ENCODE measurements around the gene KIAA0513. TPM values are rescaled to one million over a fixed set of nuclear protein-coding genes. Genes with fewer than 3 reads are reported as not detected.

KIAA0513 gene
- total RNA-seq, 4 donors from 2014 or later = 14.8 to 43.4 (median 28.5) TPM

DNA sequence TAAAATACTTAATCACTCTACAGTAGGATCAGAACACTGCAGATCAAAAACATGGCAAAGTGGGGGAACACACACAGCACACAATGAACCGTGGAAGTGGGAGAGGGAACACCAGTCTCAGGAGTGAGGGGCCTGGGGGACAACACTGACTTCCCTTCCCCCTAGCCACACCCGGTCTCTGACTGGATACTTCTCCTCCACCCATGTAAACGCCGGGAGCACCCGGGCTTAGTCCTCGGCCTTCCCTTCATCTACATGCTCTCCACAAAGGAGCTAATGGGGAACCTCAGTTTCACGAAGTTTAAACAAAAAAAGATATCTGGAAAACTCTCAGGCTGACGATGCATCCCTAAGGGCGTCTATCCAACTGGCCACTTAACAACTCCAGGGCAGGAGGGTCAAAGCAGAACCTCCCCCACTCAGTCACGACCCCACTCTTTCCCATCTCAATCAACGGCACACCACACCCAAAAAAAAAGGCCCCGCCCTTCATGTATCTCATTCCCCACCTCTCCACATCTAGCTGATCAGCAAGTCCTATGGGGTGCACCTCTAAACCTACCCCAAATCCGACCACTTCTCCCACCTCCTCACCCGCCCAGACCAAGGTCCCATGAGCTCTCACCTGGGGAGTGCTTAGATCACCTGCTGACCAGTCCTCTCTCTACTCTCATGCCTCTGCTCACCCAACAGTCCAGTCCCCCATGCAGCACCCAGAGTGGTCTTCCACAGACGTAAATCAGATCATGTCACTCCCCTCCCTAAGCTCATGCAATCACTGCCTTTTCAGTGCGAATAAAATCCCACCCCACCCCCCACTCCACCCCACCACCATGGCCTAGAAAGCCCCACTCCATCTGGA, 23.6 kb upstream of the KIAA0513 start:
- no peak for ATAC-seq
- peaks cover 27 to 100% (median 86%) of the 10 kb centered on the region in 3 donors for H3K4me1 ChIP-seq

DNA sequence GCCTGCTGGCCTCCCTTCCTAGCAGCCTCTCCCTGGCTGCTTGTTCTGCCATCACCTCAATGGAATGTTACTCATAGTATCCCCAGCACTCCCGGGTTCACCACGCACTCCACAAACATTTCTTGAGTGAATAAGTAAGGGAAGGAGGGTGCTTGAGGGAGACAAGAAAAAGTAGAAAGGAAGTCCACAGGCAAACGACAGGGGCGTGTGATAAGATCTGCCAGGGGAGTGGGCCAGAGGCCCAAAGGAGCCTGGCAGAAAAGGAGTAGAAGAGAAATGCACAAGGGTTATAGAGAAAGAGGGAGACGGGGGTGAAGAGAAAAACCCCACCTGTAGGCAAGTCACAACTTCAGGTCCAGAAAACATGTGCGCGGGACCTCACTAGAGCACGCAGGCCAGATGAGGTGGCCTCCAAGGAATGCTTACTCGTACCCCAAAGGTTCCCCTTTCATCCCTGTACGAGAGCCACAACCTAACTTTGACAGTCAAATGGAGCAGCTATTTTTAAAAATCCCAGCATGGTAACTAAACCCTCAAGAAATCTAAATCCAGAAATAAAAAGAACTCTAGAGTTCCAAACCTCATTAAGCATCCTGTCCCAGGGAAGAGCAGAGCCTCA, 22.9 kb upstream of the KIAA0513 start:
- WGBS, 2 donors (ENCODE audit: low coverage in 1 of 2) = 30 to 55% methylated on average over 6 to 8 of the region's 10 CpGs
- TF ChIP-seq, protein P1, sequence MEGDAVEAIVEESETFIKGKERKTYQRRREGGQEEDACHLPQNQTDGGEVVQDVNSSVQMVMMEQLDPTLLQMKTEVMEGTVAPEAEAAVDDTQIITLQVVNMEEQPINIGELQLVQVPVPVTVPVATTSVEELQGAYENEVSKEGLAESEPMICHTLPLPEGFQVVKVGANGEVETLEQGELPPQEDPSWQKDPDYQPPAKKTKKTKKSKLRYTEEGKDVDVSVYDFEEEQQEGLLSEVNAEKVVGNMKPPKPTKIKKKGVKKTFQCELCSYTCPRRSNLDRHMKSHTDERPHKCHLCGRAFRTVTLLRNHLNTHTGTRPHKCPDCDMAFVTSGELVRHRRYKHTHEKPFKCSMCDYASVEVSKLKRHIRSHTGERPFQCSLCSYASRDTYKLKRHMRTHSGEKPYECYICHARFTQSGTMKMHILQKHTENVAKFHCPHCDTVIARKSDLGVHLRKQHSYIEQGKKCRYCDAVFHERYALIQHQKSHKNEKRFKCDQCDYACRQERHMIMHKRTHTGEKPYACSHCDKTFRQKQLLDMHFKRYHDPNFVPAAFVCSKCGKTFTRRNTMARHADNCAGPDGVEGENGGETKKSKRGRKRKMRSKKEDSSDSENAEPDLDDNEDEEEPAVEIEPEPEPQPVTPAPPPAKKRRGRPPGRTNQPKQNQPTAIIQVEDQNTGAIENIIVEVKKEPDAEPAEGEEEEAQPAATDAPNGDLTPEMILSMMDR (IDR thresholded peaks at IDR 0.05) = no peak
- peak; percentile 90 for TF ChIP-seq POLR2AphosphoS5 (IDR thresholded peaks at IDR 0.05)
- no peak for TF ChIP-seq EP300 (IDR thresholded peaks at IDR 0.05)
- peak overlapping the region; percentile 86 to 97 (median 88) for H3K27ac ChIP-seq
- H3K27me3 ChIP-seq = no peaks in the 10 kb centered on the region
- peaks cover 27 to 100% (median 85%) of the 10 kb centered on the region in 3 donors for H3K4me1 ChIP-seq
- H3K9me3 ChIP-seq = no peaks in the 10 kb centered on the region
- H3K4me3 ChIP-seq = peak overlapping the region in 1 of 2 donors; percentile 12
- ATAC-seq = peak; percentile 64
- H3K36me3 ChIP-seq = peaks cover 0 to 3% of the 10 kb centered on the region in 2 donors

More for the DNA sequence above, 23.6 kb upstream of the KIAA0513 start:
- Histone ChIP-seq H3K27ac (peak overlapping the region; percentile 86 to 97 (median 88)), H3K27me3 (no peaks in the 10 kb centered on the region), H3K9me3 (no peaks in the 10 kb centered on the region), H3K4me3 (no peak overlapping the region), H3K36me3 (peaks cover 0 to 3% of the 10 kb centered on the region in 2 donors)
- WGBS, 2 donors (ENCODE audit: low coverage in 1 of 2) = 48 to 61% methylated on average over 13 to 16 of the region's 16 CpGs
- TF ChIP-seq EP300 (IDR thresholded peaks at IDR 0.05) = no peak
- no peak for TF ChIP-seq POLR2AphosphoS5 (IDR thresholded peaks at IDR 0.05)
- TF ChIP-seq, protein P1 (IDR thresholded peaks at IDR 0.05) = no peak
- TF ChIP-seq POLR2A (IDR thresholded peaks at IDR 0.05) = no peak

DNA sequence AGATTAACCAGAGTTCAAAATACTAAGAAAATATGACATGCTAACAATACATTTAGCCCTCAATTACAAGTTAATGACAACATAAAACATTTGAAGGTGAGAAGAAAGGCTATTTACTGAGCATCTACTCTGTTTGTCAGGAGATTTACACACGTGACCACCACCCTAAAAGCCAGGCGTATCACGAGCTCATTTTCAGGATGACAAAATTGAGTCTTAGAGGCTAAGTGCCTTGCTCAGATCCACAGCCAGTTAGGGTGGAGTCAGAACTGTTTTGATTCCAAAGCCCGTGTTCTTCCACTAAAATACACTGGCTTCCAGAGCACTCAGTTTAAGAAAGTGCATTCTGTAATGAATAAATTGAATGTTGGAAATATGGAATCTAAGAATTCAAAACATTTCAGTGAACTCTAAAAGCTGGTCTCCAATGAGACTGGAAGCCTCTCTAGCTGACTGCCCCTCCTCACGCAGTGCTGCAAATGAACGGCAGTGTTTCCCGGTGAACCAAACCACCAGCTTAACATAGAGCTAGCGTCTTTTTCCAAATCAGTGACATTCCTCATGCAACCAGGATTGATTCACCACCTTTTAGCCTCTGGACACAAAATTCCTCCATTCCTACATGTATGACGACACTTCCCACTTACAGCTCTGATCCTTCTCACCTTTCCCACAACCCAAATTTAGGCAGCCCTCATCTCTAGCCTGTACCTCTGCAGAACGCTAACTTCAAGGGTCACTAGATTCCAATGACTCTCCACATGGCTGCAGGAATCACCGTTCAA, 22.1 kb upstream of the KIAA0513 start:
- peak; percentile 81 for ATAC-seq
- peaks cover 27 to 100% (median 85%) of the 10 kb centered on the region in 3 donors for H3K4me1 ChIP-seq
- WGBS, 2 donors (ENCODE audit: low coverage in 1 of 2) = 10 to 28% methylated on average over 10 to 11 of the region's 11 CpGs

DNA sequence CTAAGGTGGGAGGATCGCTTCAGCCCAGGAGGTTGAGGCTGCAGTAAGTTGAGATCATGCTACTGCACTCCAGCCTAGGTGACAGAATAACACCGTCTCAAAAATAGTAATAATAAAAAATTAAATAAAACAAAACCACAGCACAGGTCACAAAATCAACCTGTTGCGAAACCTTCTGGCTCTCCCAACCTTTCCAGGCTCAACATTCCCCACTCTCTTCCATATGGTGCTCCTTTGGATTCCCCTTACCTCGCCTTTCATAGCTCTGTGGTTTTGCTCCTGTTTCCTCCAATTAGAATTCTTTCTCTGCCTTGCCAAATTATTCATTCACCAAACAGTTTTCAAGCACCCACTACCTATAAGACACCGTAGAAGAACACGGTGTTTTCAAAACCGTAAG, 21.0 kb upstream of the KIAA0513 start:
- Histone ChIP-seq H3K27ac (peak overlapping the region; percentile 63 to 97 (median 86)), H3K4me1 (peaks cover 24 to 91% (median 75%) of the 10 kb centered on the region in 3 donors), H3K36me3 (no peaks in the 10 kb centered on the region), H3K9me3 (no peaks in the 10 kb centered on the region), H3K27me3 (no peaks in the 10 kb centered on the region), H3K4me3 (no peak overlapping the region)
- ATAC-seq = no peak
- TF ChIP-seq POLR2AphosphoS5 (IDR thresholded peaks at IDR 0.05) = no peak
- WGBS, 2 donors (ENCODE audit: low coverage in 1 of 2) = 82% methylated on average over 7 of the region's 7 CpGs

More for the DNA sequence above, 22.1 kb upstream of the KIAA0513 start:
- TF ChIP-seq POLR2AphosphoS5 (IDR thresholded peaks at IDR 0.05) = peak; percentile 19
- TF ChIP-seq, protein P1 (IDR thresholded peaks at IDR 0.05) = no peak
- H3K27ac ChIP-seq = peak overlapping the region; percentile 86 to 97 (median 88)
- H3K4me3 ChIP-seq = peak overlapping the region in 1 of 2 donors; percentile 6
- H3K36me3 ChIP-seq = no peaks in the 10 kb centered on the region
- H3K9me3 ChIP-seq = no peaks in the 10 kb centered on the region
- no peaks in the 10 kb centered on the region for H3K27me3 ChIP-seq
